ENCODE data around the gene ZPBP.

GRCh38 chr7:50068026-50068425, 25.0 kb downstream of the ZPBP start:
- TF ChIP-seq ISL1 (CRISPR knock-in tag; IDR thresholded peaks at IDR 0.05) (no peak), ZFP30 (CRISPR knock-in tag; IDR thresholded peaks at IDR 0.05) (no peak), PATZ1 (CRISPR knock-in tag; IDR thresholded peaks at IDR 0.05; ENCODE audit: borderline replicate concordance) (no peak), ZFP3 (CRISPR knock-in tag; IDR thresholded peaks at IDR 0.05) (no peak), SNAI2 (CRISPR knock-in tag; IDR thresholded peaks at IDR 0.05) (no peak)
